ENCODE data around the gene SLC16A3. TPM values are rescaled to one million over a fixed set of nuclear protein-coding genes. Genes with fewer than 3 reads are reported as not detected.
A peak's percentile ranks its signal among the peaks of the same experiment; 100 is the strongest.

The SLC16A3 gene
- polyA plus RNA-seq, 3 donors, result 26.3 to 103 (median 35.3) TPM

DNA sequence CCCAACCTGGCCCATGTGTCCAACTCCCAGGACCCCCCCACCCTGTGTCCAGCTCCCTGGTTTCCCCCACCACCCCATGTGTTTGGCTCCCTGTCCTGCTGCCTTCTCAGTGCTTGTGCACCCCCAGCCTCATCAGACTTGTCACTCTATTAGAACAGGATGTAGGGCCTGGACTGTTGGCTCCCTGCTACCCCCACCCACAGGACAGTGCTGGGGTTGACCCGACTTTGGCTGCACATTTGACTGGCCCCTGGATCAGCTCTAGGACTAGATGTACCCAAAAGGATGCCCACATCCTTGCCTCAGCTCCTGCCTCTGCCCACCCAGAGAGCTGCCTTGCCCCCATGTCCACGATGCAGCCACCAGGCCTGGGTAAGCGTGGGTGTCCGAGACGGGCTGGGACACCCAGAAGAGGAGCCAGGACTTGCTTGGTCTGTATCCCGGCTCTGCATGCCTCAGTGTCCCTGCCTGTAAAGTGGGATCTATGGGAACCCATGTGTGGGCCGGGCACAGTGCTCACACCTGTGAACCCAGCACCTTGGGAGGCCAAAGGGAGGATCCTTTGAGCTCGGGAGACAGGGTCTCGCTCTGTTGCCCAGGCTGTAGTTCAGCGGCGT lies 14.7 kb upstream of the SLC16A3 start:
- Histone ChIP-seq H3K4me1 (ENCODE audit: control insufficient read depth in 1 of 2, insufficient read depth in 2 of 2, low read length in 2 of 2) (peaks cover 67 to 75% of the 10 kb centered on the region in 2 donors), H3K9me3 (replicated peaks in 1 of 2; ENCODE audit: control insufficient read depth in 1 of 2, insufficient read depth in 1 of 2, low read length in 2 of 2) (no peaks in the 10 kb centered on the region), H3K79me2 (ENCODE audit: insufficient read depth, low read length) (peaks cover 21% of the 10 kb centered on the region), H3K4me3 (replicated peaks in 1 of 3; ENCODE audit: low read depth in 2 of 3, low read length in 3 of 3) (no peak overlapping the region), H3K9ac (ENCODE audit: insufficient read depth, low read length, poor library complexity, severe bottlenecking) (no peak overlapping the region), H3K27me3 (ENCODE audit: control insufficient read depth in 2 of 2, insufficient read depth in 2 of 2, low read length in 2 of 2) (no peaks in the 10 kb centered on the region), H3K27ac (ENCODE audit: low read depth in 1 of 2, low read length in 2 of 2) (peak overlapping the region in 1 of 2 donors; percentile 74), H4K20me1 (ENCODE audit: insufficient read depth, low read length) (no peaks in the 10 kb centered on the region), H3K4me2 (replicated peaks; ENCODE audit: extremely low read depth, low read length, poor library complexity, severe bottlenecking) (no peak overlapping the region), H2AFZ (ENCODE audit: insufficient read depth, low read depth, low read length, poor library complexity, severe bottlenecking) (no peak overlapping the region), H3K36me3 (replicated peaks in 1 of 2; ENCODE audit: control insufficient read depth in 1 of 2, insufficient read depth in 2 of 2, low read length in 2 of 2) (no peaks in the 10 kb centered on the region)
- intact Hi-C loops (cut with micrococcal nuclease), result no loop called here
- WGBS (ENCODE audit: insufficient coverage), result 93% methylated on average over 11 of the region's 11 CpGs
- H3K4me3 Mint-ChIP-seq, result peak overlapping the region in 1 of 2 donors; percentile 35
- peak in 1 of 3 donors; percentile 22 for DNase-seq
- TF ChIP-seq, protein P1, sequence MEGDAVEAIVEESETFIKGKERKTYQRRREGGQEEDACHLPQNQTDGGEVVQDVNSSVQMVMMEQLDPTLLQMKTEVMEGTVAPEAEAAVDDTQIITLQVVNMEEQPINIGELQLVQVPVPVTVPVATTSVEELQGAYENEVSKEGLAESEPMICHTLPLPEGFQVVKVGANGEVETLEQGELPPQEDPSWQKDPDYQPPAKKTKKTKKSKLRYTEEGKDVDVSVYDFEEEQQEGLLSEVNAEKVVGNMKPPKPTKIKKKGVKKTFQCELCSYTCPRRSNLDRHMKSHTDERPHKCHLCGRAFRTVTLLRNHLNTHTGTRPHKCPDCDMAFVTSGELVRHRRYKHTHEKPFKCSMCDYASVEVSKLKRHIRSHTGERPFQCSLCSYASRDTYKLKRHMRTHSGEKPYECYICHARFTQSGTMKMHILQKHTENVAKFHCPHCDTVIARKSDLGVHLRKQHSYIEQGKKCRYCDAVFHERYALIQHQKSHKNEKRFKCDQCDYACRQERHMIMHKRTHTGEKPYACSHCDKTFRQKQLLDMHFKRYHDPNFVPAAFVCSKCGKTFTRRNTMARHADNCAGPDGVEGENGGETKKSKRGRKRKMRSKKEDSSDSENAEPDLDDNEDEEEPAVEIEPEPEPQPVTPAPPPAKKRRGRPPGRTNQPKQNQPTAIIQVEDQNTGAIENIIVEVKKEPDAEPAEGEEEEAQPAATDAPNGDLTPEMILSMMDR (IDR thresholded peaks at IDR 0.05), result no peak
- H3K27me3 Mint-ChIP-seq (ENCODE audit: low read depth in 3 of 3), result peaks cover 0 to 1% (median 0%) of the 10 kb centered on the region in 3 donors
- peaks cover 0 to 2% (median 0%) of the 10 kb centered on the region in 7 donors for H3K9me3 Mint-ChIP-seq
- H3K4me1 Mint-ChIP-seq, result peaks cover 57% of the 10 kb centered on the region
- H3K27ac Mint-ChIP-seq, result peak overlapping the region; percentile 69 to 99 (median 91)
- H3K36me3 Mint-ChIP-seq, result peaks cover 0 to 7% of the 10 kb centered on the region in 2 donors

DNA sequence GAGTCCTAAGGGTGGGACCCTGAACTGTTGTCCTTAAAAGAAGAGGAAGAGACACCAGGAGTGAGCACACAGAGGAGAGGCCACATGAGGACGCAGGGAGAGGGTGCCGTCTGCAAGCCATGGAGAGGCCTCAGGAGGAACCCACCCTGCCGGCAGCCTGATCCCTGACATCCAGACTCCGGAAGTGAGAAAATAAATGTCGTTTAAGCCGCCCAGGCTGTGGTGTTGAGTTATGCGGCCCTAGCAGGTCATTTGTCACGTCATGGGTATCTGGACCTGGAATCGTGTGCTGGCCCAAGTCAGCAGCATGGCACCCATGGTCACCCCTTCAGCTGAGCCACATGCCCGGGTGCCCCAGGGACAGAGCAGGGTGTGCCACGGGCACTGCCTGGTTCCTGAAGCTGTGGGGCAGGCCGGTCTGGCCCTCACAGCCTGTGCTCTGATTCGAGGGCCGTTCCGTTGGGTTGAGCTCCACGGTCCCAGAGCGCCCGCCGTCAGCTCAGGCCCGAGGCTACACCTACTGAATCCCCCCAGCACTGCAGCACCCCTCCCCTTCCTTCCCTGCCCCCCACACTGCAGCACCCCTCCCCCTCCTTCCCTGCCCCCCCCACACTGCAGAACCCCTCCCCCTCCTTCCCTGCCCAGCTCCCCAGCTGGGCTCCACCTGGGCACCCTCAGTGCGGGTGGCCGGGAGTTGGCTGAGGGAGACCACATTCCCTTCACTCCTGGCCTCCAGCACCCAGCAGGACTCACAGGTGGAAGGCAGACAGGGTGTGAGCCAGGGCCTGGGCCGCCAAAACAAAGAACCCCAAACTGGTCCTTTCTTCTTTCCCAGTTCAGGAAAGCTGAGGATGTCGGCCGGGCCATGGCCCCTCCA lies 13.5 kb upstream of the SLC16A3 start:
- no peaks in the 10 kb centered on the region for H3K36me3 ChIP-seq (replicated peaks in 1 of 2; ENCODE audit: control insufficient read depth in 1 of 2, insufficient read depth in 2 of 2, low read length in 2 of 2)
- Mint-ChIP-seq H3K4me1 (peaks cover 64% of the 10 kb centered on the region), H3K4me3 (peak overlapping the region; percentile 70 to 71), H3K27ac (peak overlapping the region; percentile 98 to 99 (median 98)), H3K27me3 (ENCODE audit: low read depth in 3 of 3) (peaks cover 0 to 1% (median 0%) of the 10 kb centered on the region in 3 donors), H3K9me3 (peaks cover 0 to 2% (median 0%) of the 10 kb centered on the region in 7 donors), H3K36me3 (peaks cover 0 to 7% of the 10 kb centered on the region in 2 donors)
- peaks cover 80 to 87% of the 10 kb centered on the region in 2 donors for H3K4me1 ChIP-seq (ENCODE audit: control insufficient read depth in 1 of 2, insufficient read depth in 2 of 2, low read length in 2 of 2)
- H3K9ac ChIP-seq (ENCODE audit: insufficient read depth, low read length, poor library complexity, severe bottlenecking), result peak overlapping the region; percentile 86
- peak overlapping the region in 1 of 3 experiments; percentile 64 for H3K4me3 ChIP-seq (replicated peaks in 1 of 3; ENCODE audit: low read depth in 2 of 3, low read length in 3 of 3)
- H3K4me2 ChIP-seq (replicated peaks; ENCODE audit: extremely low read depth, low read length, poor library complexity, severe bottlenecking), result peak overlapping the region; percentile 59
- H3K9me3 ChIP-seq (replicated peaks in 1 of 2; ENCODE audit: control insufficient read depth in 1 of 2, insufficient read depth in 1 of 2, low read length in 2 of 2), result no peaks in the 10 kb centered on the region
- TF ChIP-seq, protein P1 (IDR thresholded peaks at IDR 0.05), result no peak
- H3K27me3 ChIP-seq (ENCODE audit: control insufficient read depth in 2 of 2, insufficient read depth in 2 of 2, low read length in 2 of 2), result no peaks in the 10 kb centered on the region
- intact Hi-C loops (cut with micrococcal nuclease), result no loop called here
- H3K79me2 ChIP-seq (ENCODE audit: insufficient read depth, low read length), result peaks cover 30% of the 10 kb centered on the region
- 50% methylated on average over 18 of the region's 25 CpGs for WGBS (ENCODE audit: insufficient coverage)
- no peak overlapping the region for H2AFZ ChIP-seq (ENCODE audit: insufficient read depth, low read depth, low read length, poor library complexity, severe bottlenecking)
- H3K27ac ChIP-seq (ENCODE audit: low read depth in 1 of 2, low read length in 2 of 2), result peak overlapping the region; percentile 98 to 100
- peak; percentile 64 to 73 (median 64) for DNase-seq
- no peaks in the 10 kb centered on the region for H4K20me1 ChIP-seq (ENCODE audit: insufficient read depth, low read length)
